Gastrocnemius medialis (tissue), 4 donors: ENCODE data around the gene AFF1. TPM values are rescaled to one million over a fixed set of nuclear protein-coding genes. Genes with fewer than 3 reads are reported as not detected.

Source experiments
- ATAC-seq, 2 donors: fragments of 150-250 bp; one replicate each; pipeline ENCODE4 v1.9.1; 2016
- DNase-seq, 2 donors: peaks; one replicate each; pipeline ENCODE4 v3.0.0-alpha.2; 2019
- H3K27ac ChIP-seq, 4 donors: fragments of 200-600 bp; sonication (generic); 1 replicate in 1 of 4; 2 replicates in 3 of 4; pipeline ENCODE4 v1.5.1; 2016 to 2018; ENCODE audit warnings: mild to moderate bottlenecking in 2 of 4, moderate library complexity in 1 of 4
- H3K27me3 ChIP-seq, 3 donors: fragments of 200-600 bp; sonication (generic) in 2 of 3; 1 replicate in 1 of 3; 2 replicates in 2 of 3; pipeline versions ENCODE4 v1.5.1 to v1.6.0; 2016 to 2019; ENCODE audit warnings: mild to moderate bottlenecking in 1 of 3, moderate library complexity in 1 of 3
- H3K36me3 ChIP-seq, 2 donors: fragments of 200-600 bp; sonication (generic) in 1 of 2; one replicate each; pipeline ENCODE4 v1.5.1; 2017 to 2018
- H3K4me1 ChIP-seq, 2 donors: fragments of 200-600 bp; sonication (generic) in 1 of 2; one replicate each; pipeline ENCODE4 v1.5.1; 2016 to 2017; ENCODE audit warnings: mild to moderate bottlenecking in 2 of 2
- H3K4me3 ChIP-seq, 4 donors: fragments of 200-600 bp; sonication (generic) in 3 of 4; 1 replicate in 1 of 4; 2 replicates in 3 of 4; pipeline ENCODE4 v1.5.1; 2016 to 2019; ENCODE audit warnings: mild to moderate bottlenecking in 2 of 4
- H3K9me3 ChIP-seq, 3 donors: fragments of 200-600 bp; sonication (generic) in 2 of 3; 1 replicate in 1 of 3; 2 replicates in 2 of 3; pipeline ENCODE4 v1.5.1; 2016 to 2019
- POLR2A ChIP-seq, 2 donors: fragments of 450-650 bp; IDR thresholded peaks; one replicate each; pipeline ENCODE4 v1.6.1; 2017; ENCODE audit warnings: antibody characterized with exemption in 2 of 2, mild to moderate bottlenecking in 2 of 2, moderate library complexity in 2 of 2
- in situ Hi-C, 4 donors: fragments of 200-750 bp; cut with MboI; loops; one replicate each; pipeline versions ENCODE4 v1.15.0 to v1.8.0; 2017; ENCODE audit warnings: low sequenced_read_pairs in 4 of 4
- intact Hi-C: fragments of 100-400 bp; cut with DNase I; formaldehyde crosslinking; loops from one replicate; pipeline ENCODE4 v1.15.1; 2023; ENCODE audit warnings: low total_unique reads
- total RNA-seq, 4 donors: library from RNA; depleted of rRNA; stranded (reverse); fragments of >200 nt; gene quantifications; one replicate each; pipeline versions ENCODE4 v1.1.0 to v1.2.3, GENCODE V29; 2016
- TF ChIP-seq, protein P1 (sequence below), 5 experiments: fragments of 450-650 bp in 3 of 5; fragments of 200-600 bp in 2 of 5; sonication (generic) in 2 of 5; IDR thresholded peaks in 4 of 5; conservative IDR thresholded peaks in 1 of 5; 1 replicate in 4 of 5; 2 replicates in 1 of 5; pipeline ENCODE4 v1.5.1; 2016 to 2019; ENCODE audit warnings: antibody characterized with exemption in 5 of 5, mild to moderate bottlenecking in 3 of 5, moderate library complexity in 3 of 5

Gene AFF1
- total RNA-seq, 4 donors from 2014 or later = 142 to 265 (median 197) TPM

- no peak overlapping the region for H3K27ac ChIP-seq
- no peaks in the 10 kb centered on the region for H3K27me3 ChIP-seq
- no peak for DNase-seq
- no peak for TF ChIP-seq POLR2A (IDR thresholded peaks at IDR 0.05)
- TF ChIP-seq, protein P1, sequence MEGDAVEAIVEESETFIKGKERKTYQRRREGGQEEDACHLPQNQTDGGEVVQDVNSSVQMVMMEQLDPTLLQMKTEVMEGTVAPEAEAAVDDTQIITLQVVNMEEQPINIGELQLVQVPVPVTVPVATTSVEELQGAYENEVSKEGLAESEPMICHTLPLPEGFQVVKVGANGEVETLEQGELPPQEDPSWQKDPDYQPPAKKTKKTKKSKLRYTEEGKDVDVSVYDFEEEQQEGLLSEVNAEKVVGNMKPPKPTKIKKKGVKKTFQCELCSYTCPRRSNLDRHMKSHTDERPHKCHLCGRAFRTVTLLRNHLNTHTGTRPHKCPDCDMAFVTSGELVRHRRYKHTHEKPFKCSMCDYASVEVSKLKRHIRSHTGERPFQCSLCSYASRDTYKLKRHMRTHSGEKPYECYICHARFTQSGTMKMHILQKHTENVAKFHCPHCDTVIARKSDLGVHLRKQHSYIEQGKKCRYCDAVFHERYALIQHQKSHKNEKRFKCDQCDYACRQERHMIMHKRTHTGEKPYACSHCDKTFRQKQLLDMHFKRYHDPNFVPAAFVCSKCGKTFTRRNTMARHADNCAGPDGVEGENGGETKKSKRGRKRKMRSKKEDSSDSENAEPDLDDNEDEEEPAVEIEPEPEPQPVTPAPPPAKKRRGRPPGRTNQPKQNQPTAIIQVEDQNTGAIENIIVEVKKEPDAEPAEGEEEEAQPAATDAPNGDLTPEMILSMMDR (IDR thresholded peaks at IDR 0.05 in 4 of 5, conservative IDR thresholded peaks at IDR 0.05 in 1 of 5) = no peak
- H3K4me3 ChIP-seq = no peak overlapping the region
- H3K4me1 ChIP-seq = peaks cover 7 to 8% of the 10 kb centered on the region in 2 donors
- ATAC-seq = no peak
- H3K9me3 ChIP-seq = no peaks in the 10 kb centered on the region
- in situ Hi-C loops (no loop called here), intact Hi-C loops (loop anchor here (10.0 kb wide), 2 partner anchors 298 to 342 kb away; partner anchors contain the start of gene PTPN13)
- no peaks in the 10 kb centered on the region for H3K36me3 ChIP-seq
Observed at GRCh38 chr4:86893136-86893535, 41.7 kb upstream of the AFF1 start.

DNA sequence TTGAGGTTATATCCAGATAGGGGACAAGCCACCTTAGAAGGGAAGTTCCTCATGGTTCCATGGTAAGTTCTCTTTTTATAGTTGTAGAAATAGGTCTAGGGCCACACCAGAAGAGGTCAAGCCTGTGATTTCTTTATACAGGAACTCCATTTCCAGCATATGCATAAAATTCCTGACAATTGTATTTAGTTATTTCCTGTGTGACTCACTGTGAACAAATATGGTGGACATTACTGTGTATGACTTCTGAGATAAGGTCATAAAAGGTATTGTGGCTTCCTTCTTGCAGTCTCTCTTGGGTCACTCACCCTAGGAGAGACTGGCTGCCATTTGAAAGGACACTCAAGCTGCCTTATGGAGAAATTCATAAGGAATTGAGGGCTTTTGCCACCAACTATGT lies 40.4 kb upstream of the AFF1 start:
- DNase-seq (no peak), ATAC-seq (no peak)
- H3K27ac ChIP-seq = no peak overlapping the region
- H3K36me3 ChIP-seq = no peaks in the 10 kb centered on the region
- intact Hi-C loops = loop anchor here (10.0 kb wide), 2 partner anchors 300 to 340 kb away; partner anchors contain the start of gene PTPN13
- no peak overlapping the region for H3K4me3 ChIP-seq
- in situ Hi-C loops = no loop called here
- H3K4me1 ChIP-seq = peaks cover 7 to 8% of the 10 kb centered on the region in 2 donors
- no peaks in the 10 kb centered on the region for H3K9me3 ChIP-seq
- H3K27me3 ChIP-seq = no peaks in the 10 kb centered on the region
- TF ChIP-seq POLR2A (IDR thresholded peaks at IDR 0.05) = no peak

DNA sequence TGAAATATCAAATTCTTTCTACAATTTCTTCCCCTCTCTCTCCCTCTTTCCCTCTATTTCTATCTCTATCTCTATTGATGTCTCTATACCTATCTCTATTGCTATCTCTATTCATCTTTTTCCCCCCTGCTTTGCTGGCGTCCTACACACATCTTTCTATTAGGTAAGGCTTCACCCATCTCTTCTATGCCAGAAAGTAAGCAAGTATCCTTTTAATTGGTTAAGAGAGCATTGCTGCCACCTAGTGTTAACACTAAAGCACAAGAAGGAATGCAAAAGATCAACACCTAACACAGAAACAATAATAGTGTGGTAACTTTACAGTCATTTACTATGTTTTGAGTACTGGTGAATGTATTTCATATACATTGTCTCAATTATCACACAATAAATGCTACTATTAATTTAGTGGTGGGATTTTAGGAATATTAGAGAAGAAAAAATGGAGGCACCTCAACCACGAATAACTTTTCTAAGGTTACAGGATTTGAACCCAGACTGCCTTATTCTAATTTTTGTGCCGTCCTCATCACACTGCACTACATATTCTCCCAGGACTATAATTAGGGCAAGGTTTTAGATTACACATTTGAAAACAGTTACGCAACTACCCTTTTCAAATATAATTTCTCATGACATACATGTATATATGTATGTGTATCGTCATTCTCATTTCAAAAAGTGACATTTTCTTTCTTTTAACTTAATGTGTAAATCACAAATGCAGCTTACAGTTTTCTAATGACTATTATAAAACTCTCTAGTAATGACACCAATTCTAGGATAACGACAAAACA lies 38.9 kb upstream of the AFF1 start:
- Histone ChIP-seq H3K9me3 (no peaks in the 10 kb centered on the region), H3K4me1 (peaks cover 7 to 8% of the 10 kb centered on the region in 2 donors), H3K36me3 (no peaks in the 10 kb centered on the region), H3K27me3 (no peaks in the 10 kb centered on the region), H3K27ac (peak overlapping the region in 3 of 4 donors; percentile 22 to 47 (median 30)), H3K4me3 (no peak overlapping the region)
- no peak for DNase-seq
- in situ Hi-C loops (loop anchor here (5.0 kb wide), 1 partner anchor 399 kb away; no protein-coding TSS in a partner anchor), intact Hi-C loops (loop anchor here (1.0 to 10.0 kb wide), 3 partner anchors 301 to 398 kb away; partner anchors contain the start of gene PTPN13)
- TF ChIP-seq, protein P1 (IDR thresholded peaks at IDR 0.05 in 4 of 5, conservative IDR thresholded peaks at IDR 0.05 in 1 of 5) = peak; percentile 43 to 76 (median 66)
- TF ChIP-seq POLR2A (IDR thresholded peaks at IDR 0.05) = no peak
- peak in 1 of 2 donors; percentile 64 for ATAC-seq

GRCh38 chr4:86896596-86896995 lies 38.2 kb upstream of the AFF1 start:
- ATAC-seq = peak; percentile 68 to 69
- in situ Hi-C loops = loop anchor here (5.0 kb wide), 1 partner anchor 399 kb away; no protein-coding TSS in a partner anchor

More at GRCh38 chr4:86896596-86896995, 38.2 kb upstream of the AFF1 start:
- no peak for DNase-seq
- Histone ChIP-seq H3K4me1 (peaks cover 7 to 8% of the 10 kb centered on the region in 2 donors), H3K27me3 (no peaks in the 10 kb centered on the region), H3K27ac (peak overlapping the region in 3 of 4 donors; percentile 22 to 47 (median 30)), H3K4me3 (no peak overlapping the region), H3K9me3 (no peaks in the 10 kb centered on the region), H3K36me3 (no peaks in the 10 kb centered on the region)
- TF ChIP-seq POLR2A (IDR thresholded peaks at IDR 0.05) = no peak
- TF ChIP-seq, protein P1 (IDR thresholded peaks at IDR 0.05 in 4 of 5, conservative IDR thresholded peaks at IDR 0.05 in 1 of 5) = no peak
- intact Hi-C loops = loop anchor here (10.0 kb wide), 2 partner anchors 302 to 338 kb away; partner anchors contain the start of gene PTPN13
